Testis (tissue), 3 donors: ENCODE measurements around the gene NOXO1. TPM values are rescaled to one million over a fixed set of nuclear protein-coding genes. Genes with fewer than 3 reads are reported as not detected.

ENCODE experiments used
- DNase-seq: peaks from one replicate; pipeline ENCODE4 v3.0.0-alpha.2; 2019
- H3K27ac ChIP-seq, 2 donors: fragments of 200-600 bp; sonication (generic); one replicate each; pipeline ENCODE4 v1.5.1; 2019
- H3K27me3 ChIP-seq: fragments of 200-600 bp; sonication (generic); one replicate; pipeline ENCODE4 v1.5.1; 2019
- H3K36me3 ChIP-seq: fragments of 200-600 bp; sonication (generic); one replicate; pipeline ENCODE4 v1.5.1; 2017; ENCODE audit warnings: low read depth; ENCODE audit errors: missing control alignments
- H3K4me1 ChIP-seq: fragments of 200-600 bp; sonication (generic); one replicate; pipeline ENCODE4 v1.5.1; 2019
- H3K4me3 ChIP-seq, 2 donors: fragments of 200-600 bp; sonication (generic); one replicate each; pipeline ENCODE4 v1.5.1; 2017 to 2019
- H3K9me3 ChIP-seq: fragments of 200-600 bp; sonication (generic); one replicate; pipeline ENCODE4 v1.5.1; 2017
- CTCF ChIP-seq, 3 experiments: fragments of 450-650 bp in 2 of 3; fragments of 200-600 bp in 1 of 3; sonication (generic) in 1 of 3; IDR thresholded peaks; one replicate each; pipeline ENCODE4 v1.5.1; 2016 to 2019; ENCODE audit warnings: antibody characterized with exemption in 3 of 3, mild to moderate bottlenecking in 2 of 3, moderate library complexity in 1 of 3
- POLR2A ChIP-seq: fragments of 450-650 bp; IDR thresholded peaks from one replicate; pipeline ENCODE4 v1.6.1; 2017; ENCODE audit warnings: antibody characterized with exemption, mild to moderate bottlenecking, moderate library complexity
- WGBS, 2 donors: methylation state at CpG; one replicate each; pipeline ENCODE4 v1.1.5; 2018; 5-methylcytosine and 5-hydroxymethylcytosine counted together
- intact Hi-C: fragments of 100-400 bp; cut with DNase I; formaldehyde crosslinking; loops from one replicate; pipeline ENCODE4 v1.15.1; 2023; ENCODE audit warnings: low total_unique reads
- polyA plus RNA-seq: library from polyadenylated mRNA; stranded (reverse); fragments of 350-450 nt; fragmentation: Illumina TruSeq; extraction: RNeasy Lipid Tissue Mini Kit (QIAGEN cat#74804); gene quantifications from one replicate; pipeline ENCODE4 v1.2.3, GENCODE V29; 2014; ENCODE audit warnings: low read depth, low replicate concordance; ENCODE audit not compliant: insufficient read depth
- total RNA-seq, 2 donors: library from RNA; depleted of rRNA; stranded (reverse); fragments of >200 nt; gene quantifications; one replicate each; pipeline ENCODE4 v1.2.3, GENCODE V29; 2016

NOXO1 gene
- total and polyA plus RNA-seq, 3 donors from 2014 or later: 3.7 to 7.6 (median 4.8) TPM

GRCh38 chr16:1990351-1991134 lies 9.3 kb upstream of the NOXO1 start:
- H3K9me3 ChIP-seq: no peaks in the 10 kb centered on the region
- WGBS, 2 donors: 1 to 3% methylated on average over 22 to 46 of the region's 50 CpGs
- H3K4me3 ChIP-seq: peak overlapping the region; percentile 26 to 52
- no peak for TF ChIP-seq CTCF (IDR thresholded peaks at IDR 0.05)
- no peak for TF ChIP-seq POLR2A
- H3K27ac ChIP-seq: no peak overlapping the region
- intact Hi-C loops: no loop called here
- no peaks in the 10 kb centered on the region for H3K36me3 ChIP-seq
- no peak for DNase-seq
- no peaks in the 10 kb centered on the region for H3K27me3 ChIP-seq
- H3K4me1 ChIP-seq: peaks cover 13% of the 10 kb centered on the region

- Histone ChIP-seq H3K27ac (no peak overlapping the region), H3K36me3 (no peaks in the 10 kb centered on the region), H3K9me3 (no peaks in the 10 kb centered on the region), H3K27me3 (no peaks in the 10 kb centered on the region), H3K4me1 (peaks cover 17% of the 10 kb centered on the region), H3K4me3 (peak overlapping the region; percentile 26 to 52)
- no peak for TF ChIP-seq CTCF (IDR thresholded peaks at IDR 0.05)
- 1% methylated on average over 25 of the region's 25 CpGs; no CpG with 5 or more reads in 1 of the 2 donors for WGBS, 2 donors
- no peak for DNase-seq
- intact Hi-C loops: no loop called here
Observed at GRCh38 chr16:1990101-1990350, 8.8 kb upstream of the NOXO1 start.

- H3K27me3 ChIP-seq: no peaks in the 10 kb centered on the region
- TF ChIP-seq POLR2A: no peak
- no peak for TF ChIP-seq CTCF (IDR thresholded peaks at IDR 0.05)
- no peak for DNase-seq
- 0 to 10% methylated on average over 7 to 53 of the region's 67 CpGs for WGBS, 2 donors
- intact Hi-C loops: no loop called here
- peaks cover 22% of the 10 kb centered on the region for H3K4me1 ChIP-seq
- H3K27ac ChIP-seq: no peak within 1 kb of the TSS
- no peaks in the 10 kb centered on the region for H3K36me3 ChIP-seq
- no peaks in the 10 kb centered on the region for H3K9me3 ChIP-seq
- H3K4me3 ChIP-seq: peak within 1 kb of the TSS; percentile 26 to 52
Observed at GRCh38 chr16:1989209-1990100, 8.2 kb upstream of the NOXO1 start, which contains the start of gene SYNGR3. SYNGR3 (plus strand) TSS chr16:1989970; CDS start chr16:1990103, 133 bp downstream.

- no peak overlapping the region for H3K27ac ChIP-seq
- H3K27me3 ChIP-seq: no peaks in the 10 kb centered on the region
- no peaks in the 10 kb centered on the region for H3K9me3 ChIP-seq
- WGBS, 2 donors: 86% methylated on average over 10 of the region's 10 CpGs
- H3K4me1 ChIP-seq: peaks cover 24% of the 10 kb centered on the region
- DNase-seq: no peak
- intact Hi-C loops: no loop called here
- no peak overlapping the region for H3K4me3 ChIP-seq
- TF ChIP-seq POLR2A (no peak), CTCF (IDR thresholded peaks at IDR 0.05) (no peak)
- H3K36me3 ChIP-seq: no peaks in the 10 kb centered on the region
Observed at GRCh38 chr16:1987198-1987597, 5.9 kb upstream of the NOXO1 start.
